ENCODE data around the gene HTR4. TPM values are rescaled to one million over a fixed set of nuclear protein-coding genes. Genes with fewer than 3 reads are reported as not detected.

Gene HTR4
- total and polyA plus RNA-seq, 2 donors (not counting 3 experiments of a cell fraction or from before 2014, with no cell fraction given) = not detected

GRCh38 chr5:148660346-148660660 is 6.0 kb upstream of the HTR4 start:
- H3K79me2 ChIP-seq (ENCODE audit: control insufficient read depth, insufficient read depth, low read length) = no peaks in the 10 kb centered on the region
- intact Hi-C loops (cut with micrococcal nuclease) = no loop called here
- DNase-seq (ENCODE audit: low read depth, low spot score) (no peak), FAIRE-seq (no peak)
- peaks cover 2% of the 10 kb centered on the region for H4K20me1 ChIP-seq (replicated peaks; ENCODE audit: control insufficient read depth, extremely low read depth, insufficient read depth, low read length)
- no peaks in the 10 kb centered on the region for H3K36me3 ChIP-seq (ENCODE audit: control insufficient read depth in 2 of 2, extremely low read depth in 1 of 2, insufficient read depth in 2 of 2, low read length in 2 of 2)
- TF ChIP-seq MAX (IDR thresholded peaks at IDR 0.05; ENCODE audit: insufficient read depth, insufficient read length) (no peak), POLR2A (IDR thresholded peaks at IDR 0.05; ENCODE audit: low read depth, low read length) (no peak)
- H3K4me1 ChIP-seq (ENCODE audit: control insufficient read depth, extremely low read depth, insufficient read depth, low read length) = no peaks in the 10 kb centered on the region
- no peak overlapping the region for H3K4me2 ChIP-seq (ENCODE audit: insufficient read depth, low read length)
- H3K27me3 ChIP-seq (ENCODE audit: control insufficient read depth in 2 of 2, insufficient read depth in 2 of 2, low read length in 2 of 2) = peaks cover 18 to 26% of the 10 kb centered on the region in 2 experiments
- no peaks in the 10 kb centered on the region for H3K9me1 ChIP-seq (replicated peaks; ENCODE audit: control insufficient read depth, extremely low read depth, insufficient read depth, low read length)
- no peak overlapping the region for H3K9ac ChIP-seq (replicated peaks; ENCODE audit: extremely low read depth, insufficient read depth, low read length)
- no peak overlapping the region for H2AFZ ChIP-seq (ENCODE audit: low read depth, low read length)
- no peak overlapping the region for H3K27ac ChIP-seq (ENCODE audit: insufficient read depth, low read depth, low read length)
- dilution Hi-C loops (cut with MboI; ENCODE audit: extremely low pct_ligation_motif_present, low sequenced_read_pairs) = no loop called here
- no TSS peak for BruUV-seq (replicated peaks)
- H3K9me3 ChIP-seq (replicated peaks; ENCODE audit: control insufficient read depth, insufficient read depth, low read length) = no peaks in the 10 kb centered on the region
- ChIA-PET POLR2A (no interaction called here), CTCF (no interaction called here)
- H3K4me3 ChIP-seq (replicated peaks in 1 of 3; ENCODE audit: insufficient read depth in 1 of 3, low read depth in 1 of 3, low read length in 3 of 3) = no peak overlapping the region

DNA sequence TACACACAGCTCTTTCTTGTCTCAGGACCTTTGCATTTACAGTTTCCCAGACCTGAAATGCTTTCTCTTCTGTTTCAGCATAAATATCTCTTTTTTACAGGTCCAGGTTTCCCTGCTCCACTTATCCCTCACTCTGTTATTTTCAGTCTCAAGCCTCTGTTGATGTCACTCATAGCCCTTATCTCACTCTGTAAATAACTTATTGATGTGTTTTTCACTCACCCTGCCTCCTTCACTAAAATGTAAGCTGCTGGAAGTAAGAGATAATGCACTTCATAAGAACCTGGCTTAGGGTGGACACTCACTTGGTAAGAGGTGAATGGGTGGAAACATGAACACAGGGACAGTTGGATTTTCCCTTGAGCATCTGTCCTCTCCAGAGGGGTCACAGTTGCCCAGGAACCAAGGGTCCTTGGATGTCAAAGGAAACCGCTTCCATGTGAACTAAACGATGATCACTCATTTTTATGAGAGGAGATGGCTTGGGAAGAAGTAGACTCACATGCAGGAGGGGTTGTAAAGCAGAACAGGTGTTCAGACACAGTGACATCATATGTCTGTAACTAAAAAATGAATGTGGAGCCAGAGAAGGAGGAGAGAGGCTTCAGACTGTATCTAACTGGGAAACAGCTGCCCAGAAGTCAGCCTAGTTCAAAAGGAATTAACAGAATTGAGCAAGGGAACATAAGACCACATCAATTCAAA is 5.5 kb upstream of the HTR4 start:
- Histone ChIP-seq H3K4me3 (replicated peaks in 1 of 3; ENCODE audit: insufficient read depth in 1 of 3, low read depth in 1 of 3, low read length in 3 of 3) (no peak overlapping the region), H3K27me3 (ENCODE audit: control insufficient read depth in 2 of 2, insufficient read depth in 2 of 2, low read length in 2 of 2) (peaks cover 23 to 31% of the 10 kb centered on the region in 2 experiments), H4K20me1 (replicated peaks; ENCODE audit: control insufficient read depth, extremely low read depth, insufficient read depth, low read length) (peaks cover 2% of the 10 kb centered on the region), H2AFZ (ENCODE audit: low read depth, low read length) (no peak overlapping the region), H3K9me1 (replicated peaks; ENCODE audit: control insufficient read depth, extremely low read depth, insufficient read depth, low read length) (no peaks in the 10 kb centered on the region), H3K9ac (replicated peaks; ENCODE audit: extremely low read depth, insufficient read depth, low read length) (no peak overlapping the region), H3K9me3 (replicated peaks; ENCODE audit: control insufficient read depth, insufficient read depth, low read length) (no peaks in the 10 kb centered on the region), H3K4me1 (ENCODE audit: control insufficient read depth, extremely low read depth, insufficient read depth, low read length) (no peaks in the 10 kb centered on the region), H3K4me2 (ENCODE audit: insufficient read depth, low read length) (no peak overlapping the region), H3K27ac (ENCODE audit: insufficient read depth, low read depth, low read length) (no peak overlapping the region), H3K36me3 (ENCODE audit: control insufficient read depth in 2 of 2, extremely low read depth in 1 of 2, insufficient read depth in 2 of 2, low read length in 2 of 2) (no peaks in the 10 kb centered on the region), H3K79me2 (ENCODE audit: control insufficient read depth, insufficient read depth, low read length) (no peaks in the 10 kb centered on the region)
- BruUV-seq (replicated peaks) = no TSS peak
- ChIA-PET POLR2A (no interaction called here), CTCF (interaction anchor here (1.2 kb wide), 1 partner anchor 71 kb away, joined by 4 read pairs; no protein-coding TSS in a partner anchor)
- TF ChIP-seq MAX (IDR thresholded peaks at IDR 0.05; ENCODE audit: insufficient read depth, insufficient read length) = no peak
- no peak for TF ChIP-seq EZH2 (IDR thresholded peaks at IDR 0.05; ENCODE audit: borderline replicate concordance, low read depth, low read length, severe bottlenecking)
- TF ChIP-seq GATA2 (IDR thresholded peaks at IDR 0.05; ENCODE audit: insufficient read depth, insufficient read length, low read depth, low read length) = no peak
- intact Hi-C loops (cut with micrococcal nuclease) = no loop called here
- FAIRE-seq (no peak), DNase-seq (ENCODE audit: low read depth, low spot score) (no peak)
- dilution Hi-C loops (cut with MboI; ENCODE audit: extremely low pct_ligation_motif_present, low sequenced_read_pairs) = no loop called here
